GM21529 (cell line): Measurements from ENCODE around the gene SELENOO.

Source experiments
- ATAC-seq: cut with Tn5 transposase; IDR thresholded peaks from one replicate; pipeline ENCODE4 v1.9.1; 2021; ENCODE audit not compliant: unreplicated experiment

Gene SELENOO

DNA sequence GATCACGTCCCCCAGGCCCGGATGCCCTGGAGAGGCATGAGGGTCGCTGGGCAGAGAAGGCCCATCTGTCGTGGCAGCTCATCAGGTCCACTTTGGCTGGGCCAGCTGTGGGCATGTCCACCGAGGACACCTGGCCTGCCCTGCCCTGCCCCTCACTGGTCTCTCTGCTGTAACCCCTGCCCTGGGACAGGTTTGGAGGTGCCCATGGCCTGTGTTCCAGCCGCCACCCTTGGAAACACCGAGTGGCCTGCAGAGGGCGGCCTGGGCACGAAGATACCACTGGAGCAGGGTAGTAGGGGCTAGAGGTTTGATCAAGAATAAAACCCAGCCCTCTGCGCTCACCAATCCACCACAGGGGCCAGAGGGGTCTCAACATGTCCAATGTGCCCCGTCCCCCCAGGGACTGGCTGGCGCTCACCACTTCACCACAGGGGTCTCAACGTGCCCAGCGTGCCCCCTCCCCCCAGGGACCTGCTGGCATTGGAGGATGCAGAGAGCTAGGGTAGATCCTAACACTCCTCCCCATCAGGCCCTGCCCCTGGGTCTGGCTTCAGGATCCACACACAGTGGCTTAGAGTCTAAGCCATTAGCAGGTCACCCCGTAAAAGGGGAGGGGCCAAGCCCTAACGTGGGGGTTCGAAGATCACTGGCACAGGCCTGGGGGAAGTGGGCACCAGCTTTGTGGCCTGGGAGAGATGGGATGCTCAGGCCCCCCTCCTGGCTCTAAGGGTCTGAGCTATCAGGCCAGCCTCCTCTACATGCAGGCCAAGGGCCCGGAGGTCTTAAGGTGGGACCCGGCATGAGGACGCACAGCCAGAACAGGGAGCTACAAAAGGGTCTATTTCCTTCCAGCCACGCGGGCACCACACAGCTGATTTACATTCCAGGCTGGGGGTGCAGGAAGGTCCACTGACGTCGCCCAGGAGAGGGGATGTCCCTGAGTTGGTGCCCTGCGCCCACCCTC is 51.6 kb downstream of the SELENOO start:
- no peak for ATAC-seq

- no peak for ATAC-seq
Observed at GRCh38 chr22:50253046-50253915, 52.5 kb downstream of the SELENOO start.

- no peak for ATAC-seq
Observed at GRCh38 chr22:50253941-50254340, 53.1 kb downstream of the SELENOO start.

- no peak for ATAC-seq
Observed at GRCh38 chr22:50255099-50255498, 54.3 kb downstream of the SELENOO start.

- no peak for ATAC-seq
Observed at GRCh38 chr22:50255607-50256006, 54.8 kb downstream of the SELENOO start.

DNA sequence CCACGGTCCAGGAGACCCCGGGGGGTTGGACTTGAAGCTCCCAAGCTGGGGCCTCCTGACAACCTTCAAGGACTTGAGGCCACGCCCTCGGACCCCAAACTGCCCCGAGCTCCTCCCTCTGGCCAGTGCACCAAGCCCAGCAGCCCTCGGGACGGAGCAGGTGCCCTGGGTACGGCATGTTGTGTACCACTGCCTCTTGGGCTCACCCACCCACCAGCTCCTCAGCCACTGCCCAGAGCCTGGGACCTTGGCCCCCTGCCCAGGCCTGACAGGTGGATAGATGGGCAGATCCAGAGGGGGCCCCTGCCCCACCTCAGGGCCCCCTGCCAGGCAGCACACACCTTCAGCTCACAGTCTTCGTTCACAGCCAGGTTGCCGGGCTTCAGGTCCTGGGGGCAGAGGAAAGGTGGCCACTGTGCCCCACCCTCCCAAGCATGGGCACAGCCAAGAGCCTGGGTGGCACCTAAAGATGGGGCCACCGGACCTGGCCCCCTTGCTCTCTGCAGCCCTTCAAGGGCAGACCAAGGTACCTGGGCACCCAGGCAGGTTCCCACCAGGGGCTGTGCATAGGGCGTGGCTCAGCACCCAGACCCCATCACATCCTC is 55.5 kb downstream of the SELENOO start:
- ATAC-seq, result no peak

- ATAC-seq, result no peak
Observed at GRCh38 chr22:50257041-50257440, 56.2 kb downstream of the SELENOO start.

- ATAC-seq, result no peak
Observed at GRCh38 chr22:50257451-50258360, 56.9 kb downstream of the SELENOO start.

DNA sequence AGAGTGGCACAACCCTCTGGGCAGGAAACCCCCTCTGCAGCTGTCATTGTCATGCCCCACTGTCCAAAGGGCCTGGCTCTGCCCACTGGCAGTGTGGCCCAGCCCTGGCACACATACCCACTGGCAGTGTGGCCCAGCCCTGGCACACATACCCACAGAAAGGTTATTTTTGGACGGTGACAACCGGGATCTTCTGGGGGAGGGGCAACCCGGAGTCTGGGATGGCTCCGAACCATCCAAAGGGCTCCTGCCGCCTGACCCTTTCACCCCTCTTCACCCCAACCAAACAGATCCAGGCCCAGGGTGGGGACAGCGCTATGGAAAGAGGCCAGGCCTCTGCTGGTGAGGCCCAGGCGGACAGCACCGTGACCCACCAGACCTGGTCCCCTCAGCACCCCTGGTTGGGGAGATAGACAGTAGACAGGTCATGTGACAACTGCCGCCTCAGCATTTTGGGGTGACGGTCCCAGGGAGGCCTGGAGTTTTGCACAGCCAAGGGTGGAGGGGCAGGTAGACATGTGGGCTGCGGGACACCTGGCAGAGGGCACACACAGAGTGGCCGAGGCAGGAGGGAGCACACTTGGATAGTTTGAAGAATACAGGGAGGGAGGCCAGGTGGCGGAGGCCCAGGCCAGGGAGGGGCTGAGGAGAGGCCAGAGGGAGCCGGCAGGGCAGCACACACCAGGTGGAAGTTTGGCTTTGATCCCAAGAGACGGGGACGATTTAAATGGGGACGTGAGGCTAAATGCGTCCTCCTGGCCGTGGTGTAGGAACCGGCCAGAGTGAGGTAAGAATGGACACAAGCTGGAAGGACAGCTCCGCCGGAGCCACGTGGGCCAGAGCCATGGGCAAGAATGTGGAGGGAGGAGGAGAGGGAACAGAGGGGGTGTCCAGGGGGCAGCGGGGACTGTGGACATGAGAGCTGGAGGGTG is 57.8 kb downstream of the SELENOO start:
- ATAC-seq, result no peak

DNA sequence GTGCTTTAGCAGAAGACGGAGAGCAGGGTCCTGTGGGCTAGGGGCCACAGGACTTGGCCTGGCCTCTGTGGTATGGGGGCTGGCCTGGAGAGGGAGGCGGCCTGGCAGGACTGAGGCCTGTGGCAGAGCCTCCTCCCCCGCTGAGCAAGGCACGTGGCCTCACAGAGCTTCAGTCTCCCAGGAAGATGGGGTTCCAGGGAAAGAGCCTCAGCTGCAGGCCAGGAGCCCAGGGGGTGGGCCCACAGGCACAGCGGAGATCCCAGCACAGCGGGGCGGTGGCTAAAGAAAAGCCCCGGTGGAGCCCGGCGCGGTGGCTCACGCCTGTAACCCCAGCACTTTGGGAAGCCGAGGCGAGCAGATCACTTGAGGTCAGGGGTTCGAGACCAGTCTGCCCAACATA is 58.5 kb downstream of the SELENOO start:
- no peak for ATAC-seq

GRCh38 chr22:50260434-50260800 is 59.6 kb downstream of the SELENOO start:
- no peak for ATAC-seq

DNA sequence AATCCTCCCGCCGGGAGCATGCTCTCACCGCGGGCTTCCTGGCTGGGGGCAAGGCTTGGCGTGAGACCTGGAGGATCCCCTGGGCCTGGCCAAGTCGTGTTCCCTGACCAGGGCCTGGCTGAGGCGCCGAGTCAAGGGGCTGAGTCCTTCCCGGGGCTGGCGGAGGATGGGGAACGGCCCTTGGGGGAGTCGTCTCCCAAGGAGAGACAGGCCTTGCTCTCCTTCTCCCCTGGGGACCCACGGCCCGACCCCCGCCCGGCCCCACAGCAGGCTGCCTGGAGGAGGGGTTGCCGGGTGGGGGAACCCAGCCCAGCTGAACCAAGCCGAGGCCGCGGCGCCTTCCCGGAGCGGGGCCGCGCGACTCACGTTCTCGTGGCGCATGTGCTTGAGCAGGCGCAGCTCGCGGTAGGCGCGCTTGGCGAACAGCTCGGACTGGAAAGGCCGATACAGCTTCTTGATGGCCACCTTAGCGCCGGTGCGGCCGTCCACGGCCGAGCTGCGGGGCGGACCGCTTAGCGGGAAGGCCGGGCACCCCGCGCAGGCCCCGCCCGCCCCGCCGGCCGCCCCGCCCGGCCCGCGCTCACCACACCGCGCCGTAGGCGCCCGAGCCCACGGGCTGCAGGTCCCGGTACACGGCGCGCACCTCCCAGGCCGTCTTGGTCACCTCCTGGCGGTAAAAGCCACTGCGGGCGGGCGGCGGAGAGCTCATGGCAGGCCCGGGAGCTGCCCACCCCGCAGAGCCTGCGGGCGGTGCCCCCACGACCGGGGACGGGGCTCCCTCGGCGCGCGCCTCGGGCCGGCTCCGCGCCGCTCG is 60.2 kb downstream of the SELENOO start:
- peak; percentile 32 for ATAC-seq

DNA sequence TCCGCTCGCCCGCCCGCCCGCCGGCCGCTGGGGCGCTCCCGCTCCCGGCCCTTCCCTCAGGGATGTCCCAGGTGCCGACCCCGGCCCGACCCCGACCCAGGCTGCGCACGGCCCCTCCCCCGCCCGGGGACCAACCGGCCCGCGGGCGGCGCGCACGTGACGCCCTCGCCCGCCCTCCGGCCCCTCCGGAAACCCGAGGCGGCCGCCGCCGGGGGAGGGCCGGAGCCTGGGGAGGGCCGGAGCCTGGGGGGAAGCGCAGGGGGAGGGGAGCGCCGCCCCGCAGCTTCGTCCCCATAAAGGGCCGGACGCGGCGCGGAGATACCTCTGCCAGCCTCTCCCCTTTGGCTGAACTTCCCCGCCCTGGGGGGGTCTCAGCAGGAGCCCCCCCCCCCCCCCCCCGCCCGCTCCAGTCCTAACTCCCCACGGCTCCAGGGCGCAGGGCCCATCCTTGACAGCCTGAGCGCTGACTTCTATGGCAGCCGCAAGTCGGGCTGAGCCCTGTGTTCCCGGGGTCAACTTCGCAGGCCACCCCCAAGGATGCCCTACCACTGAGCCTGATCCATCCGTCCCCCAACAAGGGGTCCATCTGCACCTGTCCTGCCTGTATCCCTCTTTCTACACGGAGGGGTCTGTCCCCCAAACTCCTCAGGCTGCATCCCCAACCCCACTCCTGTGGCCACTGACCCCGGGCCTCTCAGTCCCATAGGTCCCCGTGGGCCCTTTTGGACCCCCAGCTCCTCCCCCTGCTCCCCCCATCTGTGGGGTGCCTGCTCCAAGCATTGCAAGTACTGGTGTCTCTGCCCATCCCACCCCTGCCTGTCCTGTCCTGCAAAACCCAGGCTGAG is 61.0 kb downstream of the SELENOO start, which contains the start of gene MAPK12:
Gene MAPK12 (minus strand): TSS at position 69 of the 845 bp plus-strand sequence. CDS start 174 bp downstream, outside the sequence.
- ATAC-seq, result peak; percentile 42

DNA sequence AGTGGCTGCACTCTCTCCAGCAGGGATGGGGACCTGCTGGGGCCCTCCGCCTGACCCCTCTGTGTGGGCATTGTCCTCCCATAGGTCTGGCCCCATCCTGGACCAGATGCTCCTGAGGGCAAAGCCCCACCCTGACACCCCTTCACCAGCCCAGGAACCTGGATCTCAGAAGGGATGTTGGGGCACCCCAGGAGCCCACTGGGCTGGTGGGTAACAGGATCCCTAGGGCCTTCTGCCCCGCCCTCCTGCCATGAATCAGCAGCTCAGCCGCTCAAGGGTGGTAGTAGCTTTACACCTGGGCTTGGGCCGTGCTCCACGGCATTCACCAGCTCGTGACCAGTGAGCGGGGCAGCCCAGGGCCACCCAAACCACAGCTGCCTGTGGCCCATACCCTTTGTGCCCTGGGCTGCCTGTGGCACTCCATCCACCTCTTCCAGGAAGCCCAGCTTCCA is 61.7 kb downstream of the SELENOO start:
- ATAC-seq, result no peak

DNA sequence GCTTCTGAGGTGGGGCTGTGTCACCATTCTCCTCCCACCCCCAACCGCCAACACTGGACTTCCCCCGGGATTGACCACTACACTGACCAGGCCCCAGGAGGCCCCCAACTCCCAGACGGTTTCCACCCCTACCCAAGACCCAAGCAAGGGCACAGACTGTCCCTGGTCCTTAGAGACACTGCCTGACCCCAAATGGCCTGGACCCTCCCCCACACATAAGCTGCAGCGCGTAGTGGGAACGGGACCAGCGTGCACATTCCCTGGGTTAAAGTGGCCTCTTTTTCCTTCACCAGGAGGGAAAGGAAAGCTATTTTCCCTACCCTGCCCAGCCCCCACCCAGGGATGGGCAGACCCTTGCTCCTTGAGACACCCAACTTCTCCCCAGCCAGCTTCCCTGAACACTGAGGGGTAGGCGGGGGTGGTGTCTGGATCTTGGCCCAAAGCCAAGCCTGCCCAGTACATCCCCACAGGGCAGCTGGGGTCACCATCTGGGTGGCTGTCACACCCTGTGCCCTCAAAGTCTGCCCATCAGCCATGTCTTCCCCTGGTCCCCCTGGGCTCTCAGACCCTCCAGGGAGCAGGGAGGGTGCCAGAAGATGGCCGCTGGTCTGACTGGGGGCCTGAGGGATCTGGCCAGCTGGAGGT is 62.3 kb downstream of the SELENOO start:
- ATAC-seq, result no peak

DNA sequence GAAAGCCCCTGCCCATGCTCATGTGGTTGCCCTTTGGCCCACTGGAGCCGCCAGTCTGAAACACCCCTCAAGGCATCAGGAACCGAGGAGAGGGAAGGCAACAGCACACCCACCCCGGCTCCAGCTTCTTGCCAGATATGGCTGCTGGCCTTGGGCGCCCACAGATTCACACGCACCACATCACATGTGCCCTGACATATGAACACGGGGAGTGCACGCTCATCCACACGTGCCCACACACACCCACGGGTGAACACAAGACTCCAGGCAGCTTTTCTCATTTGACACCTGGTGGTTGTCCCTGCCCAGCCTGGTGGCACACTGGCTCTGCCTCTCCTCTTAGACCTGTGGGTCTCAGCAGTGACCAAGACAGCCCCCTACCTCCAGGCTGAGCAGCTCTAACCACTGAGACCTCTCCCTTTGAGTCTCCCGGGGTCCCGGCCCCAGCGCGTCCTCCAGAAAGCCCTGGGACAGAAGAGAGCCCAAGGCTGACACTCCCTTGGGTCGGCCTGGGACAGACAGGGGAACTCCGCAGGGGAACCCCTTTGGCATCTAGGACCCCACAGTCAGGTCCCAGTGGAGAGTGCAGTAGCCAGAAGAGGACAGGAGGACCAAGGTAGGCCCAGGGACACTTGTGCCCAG is 63.4 kb downstream of the SELENOO start:
- ATAC-seq, result no peak
